Measurements from ENCODE around the gene ARF6.

ARF6 gene

GRCh38 chr14:49942090-49942489, 49.2 kb downstream of the ARF6 start:
- no peak for DNase-seq

- no peak for DNase-seq
Measured at GRCh38 chr14:49944501-49944900, 51.6 kb downstream of the ARF6 start.

GRCh38 chr14:49945448-49946319, 52.8 kb downstream of the ARF6 start:
- DNase-seq, result no peak
